Spleen (tissue), 11 donors: ENCODE data around the gene ELMO2. TPM values are rescaled to one million over a fixed set of nuclear protein-coding genes. Genes with fewer than 3 reads are reported as not detected.

Source experiments
- DNase-seq: peaks from one replicate; pipeline ENCODE4 v3.0.0-alpha.2; 2020
- H3K27ac ChIP-seq, 8 donors: fragments of 200-600 bp; sonication (generic) in 7 of 8; 1 replicate in 4 of 8; 2 replicates in 4 of 8; pipeline versions ENCODE4 v1.5.0 to v1.8.0; 2016 to 2021; ENCODE audit warnings: inconsistent platforms in 4 of 8, mild to moderate bottlenecking in 4 of 8, moderate library complexity in 1 of 8
- H3K27me3 ChIP-seq, 7 donors: fragments of 200-600 bp; sonication (generic) in 6 of 7; replicated peaks in 1 of 7; 1 replicate in 4 of 7; 2 replicates in 3 of 7; pipeline versions ENCODE4 v1.5.0 to v1.8.0; 2016 to 2021; ENCODE audit warnings: inconsistent platforms in 3 of 7, mild to moderate bottlenecking in 1 of 7
- H3K36me3 ChIP-seq, 6 donors: fragments of 200-600 bp; sonication (generic) in 5 of 6; 1 replicate in 4 of 6; 2 replicates in 2 of 6; pipeline versions ENCODE4 v1.5.0 to v1.8.0; 2016 to 2021; ENCODE audit warnings: inconsistent platforms in 2 of 6
- H3K4me1 ChIP-seq, 6 donors: fragments of 200-600 bp; sonication (generic) in 5 of 6; 1 replicate in 3 of 6; 2 replicates in 3 of 6; pipeline versions ENCODE4 v1.5.0 to v1.8.0; 2016 to 2021; ENCODE audit warnings: inconsistent platforms in 3 of 6
- H3K4me3 ChIP-seq, 8 donors: fragments of 200-600 bp; sonication (generic) in 7 of 8; 1 replicate in 4 of 8; 2 replicates in 4 of 8; pipeline versions ENCODE4 v1.5.0 to v1.8.0; 2016 to 2021; ENCODE audit warnings: inconsistent platforms in 4 of 8, mild to moderate bottlenecking in 4 of 8, moderate library complexity in 2 of 8
- H3K9me3 ChIP-seq, 8 donors: fragments of 200-600 bp; sonication (generic) in 7 of 8; 1 replicate in 4 of 8; 2 replicates in 4 of 8; pipeline versions ENCODE4 v1.5.0 to v1.8.0; 2016 to 2021; ENCODE audit warnings: inconsistent platforms in 4 of 8
- CTCF ChIP-seq, 11 experiments: fragments of 200-600 bp in 7 of 11; fragments of 450-650 bp in 4 of 11; sonication (generic) in 4 of 11; IDR thresholded peaks in 8 of 11; conservative IDR thresholded peaks in 3 of 11; 1 replicate in 7 of 11; 2 replicates in 4 of 11; pipeline versions ENCODE4 v1.4.0 to v1.8.0; 2016 to 2021; ENCODE audit warnings: antibody characterized with exemption in 11 of 11, inconsistent platforms in 4 of 11, mild to moderate bottlenecking in 1 of 11
- POLR2A ChIP-seq, 3 donors: fragments of 450-650 bp; IDR thresholded peaks; one replicate each; pipeline ENCODE4 v1.5.1; 2017; ENCODE audit warnings: antibody characterized with exemption in 3 of 3, mild to moderate bottlenecking in 1 of 3
- POLR2AphosphoS5 ChIP-seq, 3 donors: sonication (generic); formaldehyde crosslinking; IDR thresholded peaks; one replicate each; pipeline ENCODE4 v1.5.1; 2017; ENCODE audit warnings: antibody characterized with exemption in 3 of 3
- WGBS, 5 donors: extraction: QIAGEN DNeasy Blood & Tissue Kit in 3 of 5; methylation state at CpG; one replicate each; pipeline versions ENCODE4 v1.1.5 to v1.1.7; 2013 to 2018; 5-methylcytosine and 5-hydroxymethylcytosine counted together
- intact Hi-C: fragments of 100-400 bp; cut with DNase I; formaldehyde crosslinking; loops from one replicate; pipeline ENCODE4 v1.15.0; 2023; ENCODE audit warnings: low total_unique reads
- polyA plus RNA-seq, 3 donors: library from polyadenylated mRNA; stranded (reverse); fragments of 200-250 nt; gene quantifications; one replicate each; pipeline ENCODE4 v1.2.1, GENCODE V29; 2013
- total RNA-seq, 7 donors: library from RNA; depleted of rRNA in 3 of 7; stranded (reverse); fragments of >200 nt in 3 of 7; fragmentation: NEBNext Ultra II Directional in 4 of 7; extraction: Animal tissue kit (Norgen Biotek cat#: 25700) in 4 of 7; gene quantifications; one replicate each; pipeline versions ENCODE4 v1.1.0 to v1.2.1, GENCODE V29; 2016 to 2021
- donor health status: healthy with polysubstance abuse.
- donor health status: DM: no; HTN: no; CAD: no; lungs with moderate emphysema.
- donor health status: DM: no; HTN: no; CAD: no.
- donor health status: Bipolar disorder and iron deficiency.
- donor health status: healthy.
- donor health status: DM: no; HTN: no; CAD: no.
- donor health status: DM: yes; HTN: yes; CAD: no.

Gene ELMO2
- total and polyA plus RNA-seq, 10 donors: 17.2 to 80.2 (median 61.0) TPM

- Histone ChIP-seq H3K27me3 (peaks cover 0 to 98% (median 36%) of the 10 kb centered on the region in 7 donors), H3K27ac (no peak overlapping the region), H3K9me3 (no peaks in the 10 kb centered on the region), H3K4me3 (no peak overlapping the region), H3K4me1 (no peaks in the 10 kb centered on the region), H3K36me3 (no peaks in the 10 kb centered on the region)
- intact Hi-C loops: no loop called here
- WGBS, 5 donors: 62 to 81% (median 75%) methylated on average over 5 to 8 of the region's 8 CpGs
- DNase-seq: no peak
- TF ChIP-seq CTCF (IDR thresholded peaks at IDR 0.05 in 8 of 11, conservative IDR thresholded peaks at IDR 0.05 in 3 of 11) (no peak), POLR2A (IDR thresholded peaks at IDR 0.05) (no peak), POLR2AphosphoS5 (IDR thresholded peaks at IDR 0.05) (no peak)
Observed at GRCh38 chr20:46333161-46333991, 73.0 kb downstream of the ELMO2 start.

GRCh38 chr20:46332373-46333160, 73.8 kb downstream of the ELMO2 start:
- DNase-seq: no peak
- 61 to 75% (median 72%) methylated on average over 10 to 12 of the region's 12 CpGs for WGBS, 5 donors

GRCh38 chr20:46331611-46332361, 74.6 kb downstream of the ELMO2 start:
- H3K36me3 ChIP-seq: no peaks in the 10 kb centered on the region
- intact Hi-C loops: no loop called here
- TF ChIP-seq CTCF (IDR thresholded peaks at IDR 0.05 in 8 of 11, conservative IDR thresholded peaks at IDR 0.05 in 3 of 11) (no peak), POLR2AphosphoS5 (IDR thresholded peaks at IDR 0.05) (no peak), POLR2A (IDR thresholded peaks at IDR 0.05) (no peak)
- no peak overlapping the region for H3K27ac ChIP-seq
- DNase-seq: no peak
- H3K27me3 ChIP-seq: peaks cover 0 to 95% (median 34%) of the 10 kb centered on the region in 7 donors
- H3K9me3 ChIP-seq: no peaks in the 10 kb centered on the region
- no peaks in the 10 kb centered on the region for H3K4me1 ChIP-seq
- WGBS, 5 donors: 79 to 88% (median 85%) methylated on average over 11 to 13 of the region's 13 CpGs
- H3K4me3 ChIP-seq: no peak overlapping the region

More at GRCh38 chr20:46332373-46333160, 73.8 kb downstream of the ELMO2 start:
- TF ChIP-seq CTCF (IDR thresholded peaks at IDR 0.05 in 8 of 11, conservative IDR thresholded peaks at IDR 0.05 in 3 of 11) (no peak), POLR2AphosphoS5 (IDR thresholded peaks at IDR 0.05) (no peak), POLR2A (IDR thresholded peaks at IDR 0.05) (no peak)
- intact Hi-C loops: no loop called here
- peaks cover 0 to 97% (median 37%) of the 10 kb centered on the region in 7 donors for H3K27me3 ChIP-seq
- H3K4me3 ChIP-seq: no peak overlapping the region
- no peak overlapping the region for H3K27ac ChIP-seq
- H3K36me3 ChIP-seq: no peaks in the 10 kb centered on the region
- H3K9me3 ChIP-seq: no peaks in the 10 kb centered on the region
- no peaks in the 10 kb centered on the region for H3K4me1 ChIP-seq
